ENCODE data around the gene LRRC27. TPM values are rescaled to one million over a fixed set of nuclear protein-coding genes. Genes with fewer than 3 reads are reported as not detected.

The LRRC27 gene
- polyA plus RNA-seq, 5 donors, result 26.3 to 35.6 (median 33.5) TPM

DNA sequence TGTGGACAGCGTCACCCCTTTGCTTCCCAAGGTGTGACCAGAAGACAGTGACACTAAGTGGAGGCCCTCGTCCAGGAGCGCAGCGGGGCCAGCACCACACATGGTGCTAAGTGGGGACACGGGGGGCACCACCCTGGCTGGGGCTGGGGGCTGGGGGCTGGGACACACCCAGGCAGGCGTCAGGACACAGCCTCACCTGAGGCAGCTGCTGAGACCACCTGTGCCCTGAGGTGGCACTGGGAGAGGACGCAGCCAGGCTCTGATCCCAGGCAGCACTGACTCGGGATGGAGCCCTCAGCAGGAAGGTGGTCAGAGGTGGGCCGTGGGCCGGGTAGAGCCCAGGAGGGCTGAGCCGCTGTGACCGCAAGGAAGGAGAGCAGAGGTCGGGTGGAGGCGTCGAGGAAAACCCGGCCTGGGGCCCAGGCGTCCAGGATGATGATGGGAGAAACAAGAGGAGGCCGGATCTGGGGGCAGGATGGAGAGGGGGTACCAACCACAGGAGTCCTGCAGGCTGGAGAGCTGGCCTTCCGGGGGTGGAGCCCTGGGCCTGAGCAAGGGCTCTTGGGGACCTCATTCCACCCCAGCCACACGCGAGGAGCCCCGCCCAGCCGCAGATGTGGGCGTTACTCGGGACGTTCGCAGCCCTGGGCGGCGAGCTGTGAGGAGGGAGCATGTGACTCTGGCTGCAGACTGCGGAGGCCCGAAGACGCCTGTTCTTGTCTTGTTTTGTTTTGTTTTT is 22.5 kb downstream of the LRRC27 start:
- DNase-seq, result no peak

DNA sequence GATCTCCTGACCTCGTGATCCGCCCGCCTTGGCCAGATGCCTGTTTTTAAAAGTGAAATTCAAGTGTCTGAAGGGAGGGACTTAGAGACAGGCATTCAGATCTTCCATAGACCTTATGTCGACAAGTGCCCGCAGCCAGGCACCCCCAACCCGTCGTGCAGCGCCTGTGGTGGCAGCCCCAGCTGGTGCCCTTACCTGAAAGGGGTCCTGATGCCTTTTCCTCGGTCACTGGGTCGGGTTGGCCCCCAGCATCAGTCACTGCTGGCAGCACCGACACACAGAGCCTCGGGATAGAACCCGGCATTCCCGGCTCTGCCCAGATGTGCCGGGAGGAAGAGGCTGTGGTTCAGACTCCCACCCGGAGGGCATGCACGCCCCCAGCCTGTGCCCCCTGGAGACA is 23.3 kb downstream of the LRRC27 start:
- no peak for DNase-seq

DNA sequence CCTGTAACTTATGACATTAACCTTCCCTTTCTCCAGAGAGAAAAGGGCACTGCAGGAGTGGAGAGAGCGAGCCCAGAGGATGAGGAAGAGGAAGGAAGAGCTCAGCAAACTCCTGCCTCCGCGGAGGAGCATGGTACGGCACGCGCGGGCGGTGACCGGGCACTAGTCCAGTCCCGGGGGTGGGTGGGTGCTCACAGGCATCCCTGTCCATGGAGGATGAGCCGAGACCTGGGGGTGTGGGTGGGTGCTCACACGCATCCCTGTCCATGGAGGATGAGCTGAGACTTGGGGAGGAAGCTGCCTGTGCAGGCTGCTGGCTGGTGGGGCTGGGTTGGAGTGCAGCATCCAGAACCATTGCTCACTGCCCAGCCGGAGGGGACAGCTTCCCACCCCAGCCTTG is 23.8 kb downstream of the LRRC27 start:
- DNase-seq, result no peak

DNA sequence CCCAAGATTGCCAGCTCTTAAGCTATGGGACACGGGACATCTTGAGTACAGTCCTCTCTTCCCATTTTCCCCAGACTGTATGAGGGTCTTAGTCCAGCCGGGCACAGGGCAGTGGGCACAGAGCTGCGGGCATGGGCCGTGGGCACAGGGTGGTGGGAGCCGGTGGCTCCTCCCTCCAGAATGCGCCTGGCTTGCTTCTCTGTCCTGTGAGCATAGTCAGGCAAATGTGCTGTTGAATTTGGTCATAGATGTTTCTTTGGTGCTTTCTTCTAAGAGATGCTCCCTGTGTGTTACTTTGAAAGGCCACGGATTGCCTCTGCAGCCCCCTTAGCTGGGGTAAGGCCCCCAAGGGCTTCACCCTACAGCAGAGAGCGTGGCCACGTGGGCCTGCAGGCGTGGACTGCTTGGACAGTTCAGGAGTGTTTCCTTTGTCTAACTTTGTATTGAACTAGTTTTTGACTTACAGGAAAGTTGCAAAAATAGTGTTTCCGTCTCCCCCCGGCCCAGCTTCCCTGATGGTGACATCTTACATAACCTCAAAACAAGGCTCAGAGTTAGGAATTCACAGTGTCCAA is 24.7 kb downstream of the LRRC27 start:
- DNase-seq, result no peak

DNA sequence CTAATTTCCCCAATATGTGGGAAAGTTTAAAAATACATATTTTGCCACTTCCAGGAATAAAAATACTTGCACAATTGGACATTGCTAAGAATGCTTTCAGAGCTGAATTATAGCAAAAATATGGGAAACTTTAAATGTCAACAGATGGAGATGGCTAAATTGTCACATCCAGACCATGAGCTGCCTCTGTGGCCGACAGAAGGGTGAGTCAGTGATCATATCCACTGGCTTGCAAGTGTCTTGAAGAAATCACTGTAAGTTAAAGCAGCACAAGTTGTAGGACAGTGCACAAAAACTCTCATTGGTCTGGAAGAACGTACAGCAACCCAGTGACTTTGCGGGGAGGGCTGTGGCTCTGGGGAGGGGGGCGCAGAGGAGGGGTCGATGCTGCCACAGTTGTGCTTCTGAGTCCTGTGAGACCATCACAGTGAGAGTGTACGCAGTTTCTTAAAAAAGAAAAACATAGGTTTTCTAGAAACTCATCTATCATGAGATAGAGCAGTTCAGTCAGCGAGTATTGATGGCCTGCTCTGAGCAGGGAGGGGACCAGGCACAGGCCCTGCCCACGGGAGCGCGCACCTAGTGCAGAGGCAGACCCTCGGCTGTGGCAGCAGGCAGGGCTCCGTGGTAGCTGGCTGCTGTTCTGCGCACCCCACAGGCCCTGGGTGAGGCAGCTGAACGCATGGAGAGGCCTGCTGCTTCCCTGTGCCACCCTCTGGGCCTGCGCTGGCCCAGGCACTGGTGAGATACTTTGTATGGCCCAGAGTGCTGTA is 25.5 kb downstream of the LRRC27 start:
- no peak for DNase-seq

DNA sequence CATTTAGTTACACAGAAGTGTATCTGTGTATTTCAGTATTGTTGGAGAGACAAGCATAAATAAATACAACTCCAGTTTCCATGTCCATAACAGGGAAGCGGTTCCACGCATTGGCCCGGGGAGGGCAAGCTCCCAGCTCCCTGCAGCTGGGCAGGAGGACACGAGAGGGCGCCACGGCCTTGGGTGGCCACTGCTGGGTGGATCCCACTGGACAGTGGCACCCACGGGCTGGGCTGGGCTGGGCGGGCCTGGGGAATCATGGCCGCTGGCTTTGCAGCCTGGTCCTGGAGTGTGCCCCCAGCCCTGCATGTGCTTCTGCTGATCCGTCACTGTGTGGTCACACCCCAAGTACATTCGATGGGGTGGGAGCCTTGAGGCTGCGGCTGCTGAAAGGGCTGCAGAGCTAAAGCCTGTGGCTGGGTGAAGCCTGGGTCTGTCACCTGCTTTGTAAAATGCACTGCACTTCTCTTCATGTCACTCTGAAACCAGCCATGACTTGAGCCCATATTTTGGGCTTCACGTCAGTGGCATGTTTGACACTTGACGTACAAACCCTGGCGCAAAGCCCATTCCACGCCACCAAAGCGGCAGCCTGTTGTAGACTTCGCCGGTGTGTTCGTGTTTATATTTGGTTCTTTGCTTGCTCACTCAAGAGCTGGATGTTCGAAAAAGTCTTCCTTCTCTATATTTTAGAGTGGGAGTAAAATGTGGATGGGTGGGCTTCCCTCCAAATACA is 27.5 kb downstream of the LRRC27 start:
- DNase-seq, result no peak

DNA sequence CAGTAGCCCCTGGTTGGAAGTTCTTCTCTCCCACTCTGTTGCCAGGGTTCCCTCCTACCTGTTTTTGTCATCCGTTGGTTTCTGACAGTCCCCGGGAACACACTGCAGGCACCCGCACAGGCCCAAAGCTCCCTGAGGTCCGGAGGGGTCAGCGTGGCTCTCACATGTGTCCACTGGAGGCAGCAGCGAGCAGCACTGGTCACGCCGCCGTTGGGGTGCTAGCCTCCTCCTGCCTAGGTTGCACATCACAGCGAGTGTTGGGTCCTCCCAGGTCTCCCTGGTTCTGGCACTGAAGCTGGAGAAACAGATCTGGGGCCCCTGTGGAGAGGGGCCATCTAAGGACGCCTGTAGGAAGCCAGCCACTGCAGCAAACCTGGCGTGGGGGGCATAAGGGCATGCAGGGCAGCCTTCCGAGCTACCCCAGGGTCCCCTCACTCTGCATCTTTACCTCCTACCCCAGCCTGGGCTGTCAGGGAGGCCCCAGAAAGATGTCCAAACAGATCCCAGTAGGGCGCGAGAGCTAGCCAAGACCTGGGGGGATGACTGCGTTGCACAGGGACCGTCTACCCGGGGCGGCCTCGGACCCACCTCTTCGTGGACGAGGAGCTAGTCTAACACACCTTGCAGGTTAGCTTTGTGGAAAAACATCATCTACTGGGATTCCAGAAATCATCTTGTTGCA is 28.9 kb downstream of the LRRC27 start:
- no peak for DNase-seq

DNA sequence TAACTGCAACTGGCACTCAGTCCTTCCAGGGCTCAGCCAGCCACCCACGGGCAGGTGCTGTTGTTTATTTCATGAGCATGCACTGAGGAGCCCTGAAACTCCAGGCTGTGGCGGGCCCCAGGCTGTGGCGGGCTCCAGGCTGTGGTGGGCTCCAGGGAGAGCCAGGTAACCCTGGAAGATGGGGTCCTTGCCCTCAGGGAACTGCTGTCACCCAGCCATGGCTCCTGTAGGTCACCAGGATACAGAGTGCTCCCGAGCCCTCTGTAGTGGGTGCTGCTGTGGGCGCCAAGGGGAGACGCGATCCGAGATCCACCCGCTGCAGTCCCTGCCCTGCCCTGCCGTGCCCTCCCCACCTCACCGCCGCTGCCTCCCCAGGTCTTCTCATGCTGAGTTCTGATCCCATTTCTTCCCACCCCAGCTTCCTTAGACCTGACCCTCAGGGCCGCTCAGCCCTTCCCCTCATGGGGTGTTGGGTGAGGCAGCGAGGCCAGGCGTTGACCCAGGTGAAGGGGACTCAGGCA is 29.6 kb downstream of the LRRC27 start:
- no peak for DNase-seq

DNA sequence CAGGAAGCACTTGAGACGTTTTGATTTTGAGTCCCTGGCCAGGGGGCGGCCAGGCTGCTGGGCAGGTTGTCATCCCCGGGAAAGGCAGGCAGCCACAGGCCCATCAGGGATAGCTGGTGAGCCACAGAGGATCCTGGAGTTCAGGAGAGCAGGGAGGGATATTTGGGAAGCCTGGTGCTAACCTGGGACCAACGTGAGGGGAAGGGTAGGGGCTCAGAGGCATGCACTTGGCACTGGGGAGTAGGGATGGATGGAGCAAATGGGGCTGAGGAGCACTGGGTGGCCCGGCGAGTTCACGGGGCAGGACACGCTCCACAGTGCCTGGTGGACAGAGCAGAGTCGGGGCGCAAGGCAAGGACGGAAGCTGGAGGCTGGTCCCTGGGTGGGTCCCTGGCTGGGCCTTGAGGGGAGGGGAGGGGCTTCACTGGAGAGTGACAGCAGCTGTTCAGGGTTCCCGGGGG is 30.2 kb downstream of the LRRC27 start:
- no peak for DNase-seq

DNA sequence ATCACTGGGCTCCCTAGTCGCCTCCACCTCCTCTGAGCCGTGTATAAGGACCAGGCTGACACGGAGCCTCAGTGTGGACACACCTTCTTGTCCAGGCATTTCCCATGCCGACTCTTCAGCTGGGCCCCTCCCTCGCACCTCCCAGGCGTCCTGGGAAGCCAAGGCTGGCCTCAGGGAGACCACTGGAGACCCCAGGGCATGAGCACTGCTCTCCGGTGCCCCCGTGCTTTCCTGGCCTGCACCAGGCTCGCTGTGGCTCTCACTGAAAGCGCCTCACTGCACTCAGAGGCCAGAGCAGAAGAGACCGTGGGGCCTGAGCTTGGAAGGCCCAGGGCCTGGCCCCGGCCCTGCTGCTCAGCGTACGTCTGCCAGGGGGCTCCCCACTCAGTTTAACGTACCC is 31.4 kb downstream of the LRRC27 start:
- no peak for DNase-seq

DNA sequence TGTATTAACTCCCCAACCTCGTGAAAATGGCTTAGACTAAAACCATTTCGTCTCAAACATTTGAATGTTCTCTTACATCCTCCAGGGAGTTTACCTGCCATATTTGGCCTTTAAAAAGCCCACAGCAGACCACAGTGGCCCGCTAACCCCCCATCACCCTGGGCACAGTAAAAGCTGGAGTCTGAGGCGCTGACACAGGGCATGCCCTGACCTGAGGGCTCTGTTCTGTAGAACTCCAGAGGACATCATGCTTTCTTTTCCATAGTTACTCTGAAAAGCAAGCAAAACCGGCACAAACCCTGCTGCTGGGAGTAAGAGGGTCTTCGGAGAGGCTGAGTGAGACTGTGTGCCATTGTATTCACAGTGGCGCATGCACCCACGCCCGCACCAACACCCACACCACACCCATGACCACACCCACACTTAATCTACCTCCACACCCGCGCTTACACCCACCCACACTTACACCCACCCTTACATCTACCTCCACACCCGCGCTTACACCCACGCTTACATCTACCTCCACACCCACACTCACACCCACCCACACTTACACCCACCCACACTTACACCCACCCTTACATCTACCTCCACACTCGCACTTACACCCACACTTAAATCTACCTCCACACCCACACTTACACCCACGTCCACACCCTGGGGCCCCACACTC is 32.1 kb downstream of the LRRC27 start:
- DNase-seq, result no peak

DNA sequence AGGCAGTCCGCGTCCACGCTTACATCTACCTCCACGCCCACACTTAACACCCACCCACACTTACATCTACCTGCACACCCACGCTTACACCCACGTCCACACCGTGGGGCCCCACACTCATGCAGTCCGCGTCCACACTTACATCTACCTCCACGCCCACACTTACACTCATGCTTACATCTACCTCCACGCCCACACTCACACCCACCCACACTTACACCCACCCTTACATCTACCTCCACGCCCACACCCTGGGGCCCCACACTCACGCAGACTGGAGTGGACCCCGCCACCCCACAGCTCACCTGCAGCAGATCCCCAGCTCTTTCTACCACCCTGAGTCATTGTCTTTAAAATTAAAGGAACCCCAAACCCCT is 32.6 kb downstream of the LRRC27 start:
- DNase-seq, result no peak

DNA sequence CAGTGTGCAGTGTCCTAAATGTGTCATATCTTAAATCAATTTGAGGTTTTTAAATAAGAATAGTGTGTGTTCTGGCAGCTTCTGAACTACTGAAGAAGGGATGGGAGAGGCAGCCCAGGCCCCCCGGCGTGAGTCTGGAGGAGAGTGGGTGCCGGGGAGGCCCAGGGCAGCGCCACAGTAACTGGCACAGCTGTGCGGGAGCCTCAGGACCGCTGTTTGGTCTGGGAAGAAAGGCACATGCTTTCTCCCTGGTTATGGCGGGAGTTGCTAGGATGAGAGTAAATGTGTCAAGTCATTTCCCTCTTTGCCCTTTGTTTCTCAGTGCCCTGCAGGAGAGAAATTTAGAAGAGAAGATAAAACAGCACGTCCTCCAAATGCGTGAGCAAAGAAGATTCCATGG is 33.1 kb downstream of the LRRC27 start:
- DNase-seq, result no peak

DNA sequence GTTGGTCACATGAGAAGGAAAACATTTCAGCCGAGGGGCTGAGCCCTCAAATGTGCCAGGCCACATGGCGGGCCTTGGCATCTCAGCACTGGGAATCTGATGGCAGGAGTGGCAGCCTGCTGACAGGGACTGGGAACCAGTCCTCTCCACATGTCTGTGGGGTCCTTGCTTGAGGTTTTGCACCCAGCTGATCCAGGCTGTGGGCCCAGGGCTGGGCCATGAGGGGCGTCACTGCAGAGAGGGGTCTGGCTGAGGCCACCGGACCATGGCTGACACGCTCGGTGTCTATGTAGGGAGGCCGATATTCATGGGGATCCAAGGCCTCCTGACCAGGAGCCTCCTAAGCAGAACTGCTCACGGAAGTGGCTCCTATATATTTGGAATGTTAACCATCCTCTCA is 34.0 kb downstream of the LRRC27 start:
- DNase-seq, result no peak

DNA sequence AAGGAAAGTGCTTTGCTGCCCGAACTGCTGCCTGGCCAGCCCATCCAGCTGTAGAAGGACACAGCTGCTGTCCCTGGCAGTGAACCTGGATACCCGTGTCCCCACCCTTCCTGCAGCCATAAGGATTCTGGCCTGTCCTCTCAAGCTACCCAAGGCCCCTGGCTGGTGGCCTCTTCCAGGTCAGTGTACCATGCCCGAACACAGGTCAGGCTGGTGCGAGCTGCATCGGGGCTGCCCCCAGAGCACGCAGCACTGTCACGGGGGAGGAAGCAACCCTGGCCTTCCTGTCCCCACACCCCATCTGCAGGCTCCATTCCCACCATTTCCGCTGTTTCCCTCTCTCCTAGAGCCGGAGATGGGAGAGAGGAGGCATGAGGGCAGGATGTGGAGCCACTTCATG is 34.5 kb downstream of the LRRC27 start:
- DNase-seq, result no peak

DNA sequence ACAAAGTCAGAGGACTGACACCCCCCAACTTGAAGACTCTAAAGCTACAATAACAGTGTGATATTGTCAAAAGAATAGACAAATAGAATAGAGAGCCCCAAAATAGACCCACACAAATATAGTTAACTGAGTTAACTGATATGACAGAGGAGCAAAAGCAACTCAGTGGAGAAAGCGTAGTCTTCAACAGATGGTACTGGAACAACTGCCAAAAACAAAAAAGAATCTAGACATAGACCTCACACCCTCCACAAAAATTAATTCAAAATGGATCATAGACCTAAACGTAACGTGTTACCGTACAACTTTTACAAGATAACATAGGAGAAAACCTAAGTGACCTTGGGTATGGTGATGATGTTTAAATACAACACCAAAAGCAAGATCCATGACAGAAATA is 36.4 kb downstream of the LRRC27 start:
- DNase-seq, result no peak

DNA sequence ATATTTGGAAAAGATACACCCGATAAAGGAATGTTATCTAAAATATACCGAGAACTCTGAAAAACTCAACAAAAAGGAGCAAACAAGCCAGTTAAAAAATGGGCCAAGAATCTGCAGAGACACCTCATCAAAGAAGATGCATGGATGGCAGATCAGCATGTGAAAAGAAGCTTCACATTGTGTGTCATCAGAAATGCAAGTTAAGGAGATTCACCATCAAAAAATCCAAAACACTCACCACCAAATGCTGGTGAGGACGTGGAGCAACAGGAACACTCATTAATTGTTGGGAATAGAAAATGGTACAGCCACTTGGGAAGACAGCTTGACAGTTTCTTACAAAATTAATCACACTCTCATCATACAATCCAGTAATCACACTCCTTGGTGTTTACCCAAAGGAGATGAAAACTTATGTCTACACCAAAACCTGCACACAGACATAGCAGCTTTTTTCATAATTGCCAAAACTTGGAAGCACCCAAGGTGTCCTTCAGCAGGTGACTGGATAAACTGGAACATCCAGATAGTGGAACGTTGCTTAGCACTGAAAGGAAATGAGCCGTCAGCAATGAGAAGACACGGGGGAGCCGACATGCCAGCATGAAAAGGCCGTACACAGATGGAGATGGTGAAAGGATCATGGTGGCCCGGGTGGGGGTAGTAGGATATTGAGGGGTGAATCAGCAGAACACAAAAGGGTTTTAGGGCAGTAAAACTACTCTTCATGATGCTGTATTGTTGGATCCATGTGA is 37.1 kb downstream of the LRRC27 start:
- DNase-seq, result no peak

DNA sequence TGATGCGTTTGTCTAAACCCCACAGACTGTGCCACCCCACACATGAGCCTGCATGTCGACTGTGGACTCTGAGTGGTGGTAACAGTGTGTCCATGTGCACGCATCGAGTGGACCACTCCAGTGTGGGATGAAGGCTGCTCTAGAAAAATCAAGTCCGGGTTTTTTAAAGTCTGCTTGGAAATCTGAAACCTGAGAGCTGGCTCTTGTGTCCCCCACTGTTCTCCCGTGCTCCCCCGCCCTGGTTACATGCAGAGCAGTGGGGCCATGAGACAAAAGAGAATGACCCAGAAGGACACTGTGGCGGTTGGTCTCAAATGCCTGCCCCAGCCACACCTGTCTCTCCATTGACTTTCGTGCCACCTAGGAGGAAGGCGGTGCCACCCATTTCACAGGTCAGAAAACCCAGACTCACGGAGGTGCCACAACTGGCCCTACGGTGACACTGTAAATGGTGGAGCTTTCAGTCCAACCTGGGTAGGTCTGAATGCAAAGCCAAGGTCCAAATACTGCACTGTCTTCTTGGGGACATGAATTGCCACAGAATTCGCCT is 37.7 kb downstream of the LRRC27 start:
- DNase-seq, result no peak

DNA sequence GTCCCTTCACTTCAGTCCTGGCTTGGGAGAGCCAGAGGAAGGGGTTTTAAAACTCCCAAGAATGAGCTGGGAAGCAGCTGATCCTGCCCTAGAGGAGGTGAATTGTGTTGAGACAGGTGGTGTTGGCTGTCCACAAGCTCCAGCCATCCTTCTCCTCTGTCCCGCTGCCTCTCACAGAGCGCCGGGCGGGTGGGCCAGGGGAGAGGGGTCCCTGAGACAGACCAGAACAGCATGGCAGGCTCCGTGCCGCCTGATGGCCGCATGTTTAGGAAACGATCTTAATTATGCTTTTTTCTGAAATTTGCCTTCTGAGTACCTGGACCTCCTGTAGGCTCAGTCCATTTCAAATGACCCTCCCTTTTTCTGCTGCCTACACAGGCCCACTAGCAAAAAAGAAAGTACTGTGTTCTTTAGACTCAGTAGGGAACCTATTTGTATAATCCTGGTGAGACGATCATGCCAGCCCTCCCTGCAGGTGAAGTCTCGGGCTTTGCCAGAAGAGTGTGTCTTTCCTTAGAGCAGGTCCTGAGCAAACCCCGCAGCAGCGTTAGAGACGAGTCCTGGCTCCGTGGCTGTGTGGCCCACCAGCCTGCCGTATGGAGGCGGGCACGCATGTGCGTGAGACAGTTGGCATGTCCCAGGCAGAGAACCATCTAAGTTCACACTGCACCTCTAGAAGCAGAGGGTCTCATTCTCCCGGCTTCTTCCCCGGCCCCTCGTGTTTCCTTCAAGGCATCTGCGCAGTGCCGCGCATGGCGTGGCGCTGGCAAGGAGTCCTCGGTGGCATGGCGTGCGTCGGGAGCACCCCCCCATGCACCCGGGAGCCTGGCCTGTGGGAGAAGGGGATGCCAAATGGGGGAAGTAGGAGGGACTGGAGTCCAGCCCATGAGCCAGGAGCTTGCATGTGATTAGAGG is 38.7 kb downstream of the LRRC27 start:
- no peak for DNase-seq

Measured in right lung (tissue), 5 donors.